ENCODE measurements around the gene FUBP1. TPM values are rescaled to one million over a fixed set of nuclear protein-coding genes. Genes with fewer than 3 reads are reported as not detected.

The FUBP1 gene
- polyA plus RNA-seq, 3 donors = 16.5 to 47.3 (median 16.5) TPM

GRCh38 chr1:78019024-78019423, 40.2 kb upstream of the FUBP1 start:
- Histone ChIP-seq H2AFZ (ENCODE audit: insufficient read depth, low read depth, low read length, poor library complexity, severe bottlenecking) (no peak overlapping the region), H3K79me2 (ENCODE audit: insufficient read depth, low read length) (no peaks in the 10 kb centered on the region), H3K36me3 (replicated peaks in 1 of 2; ENCODE audit: control insufficient read depth in 1 of 2, insufficient read depth in 2 of 2, low read length in 2 of 2) (peaks cover 0 to 10% of the 10 kb centered on the region in 2 donors), H3K4me2 (replicated peaks; ENCODE audit: extremely low read depth, low read length, poor library complexity, severe bottlenecking) (no peak overlapping the region), H3K4me3 (replicated peaks in 1 of 3; ENCODE audit: low read depth in 2 of 3, low read length in 3 of 3) (no peak overlapping the region), H3K9ac (ENCODE audit: insufficient read depth, low read length, poor library complexity, severe bottlenecking) (no peak overlapping the region), H3K9me3 (replicated peaks in 1 of 2; ENCODE audit: control insufficient read depth in 1 of 2, insufficient read depth in 1 of 2, low read length in 2 of 2) (no peaks in the 10 kb centered on the region), H3K27ac (ENCODE audit: low read depth in 1 of 2, low read length in 2 of 2) (no peak overlapping the region), H4K20me1 (ENCODE audit: insufficient read depth, low read length) (no peaks in the 10 kb centered on the region), H3K27me3 (ENCODE audit: control insufficient read depth in 2 of 2, insufficient read depth in 2 of 2, low read length in 2 of 2) (no peaks in the 10 kb centered on the region), H3K4me1 (ENCODE audit: control insufficient read depth in 1 of 2, insufficient read depth in 2 of 2, low read length in 2 of 2) (no peaks in the 10 kb centered on the region)
- peaks cover 10 to 11% of the 10 kb centered on the region in 2 donors for H3K36me3 Mint-ChIP-seq
- H3K27ac Mint-ChIP-seq = no peak overlapping the region
- peaks cover 7% of the 10 kb centered on the region for H3K4me1 Mint-ChIP-seq
- no peaks in the 10 kb centered on the region for H3K27me3 Mint-ChIP-seq (ENCODE audit: low read depth in 3 of 3)
- intact Hi-C loops (cut with micrococcal nuclease) = no loop called here
- no peak overlapping the region for H3K4me3 Mint-ChIP-seq
- TF ChIP-seq CTCF (IDR thresholded peaks at IDR 0.05) = no peak
- H3K9me3 Mint-ChIP-seq = peaks cover 0 to 1% (median 0%) of the 10 kb centered on the region in 7 donors
- DNase-seq = no peak
- WGBS (ENCODE audit: insufficient coverage) = no CpG with 5 or more reads among the region's 1 CpG

GRCh38 chr1:78015148-78015547, 36.3 kb upstream of the FUBP1 start:
- Histone ChIP-seq H3K79me2 (ENCODE audit: insufficient read depth, low read length) (no peaks in the 10 kb centered on the region), H3K27ac (ENCODE audit: low read depth in 1 of 2, low read length in 2 of 2) (no peak overlapping the region), H3K36me3 (replicated peaks in 1 of 2; ENCODE audit: control insufficient read depth in 1 of 2, insufficient read depth in 2 of 2, low read length in 2 of 2) (peaks cover 0 to 16% of the 10 kb centered on the region in 2 donors), H3K4me3 (replicated peaks in 1 of 3; ENCODE audit: low read depth in 2 of 3, low read length in 3 of 3) (no peak overlapping the region), H3K4me2 (replicated peaks; ENCODE audit: extremely low read depth, low read length, poor library complexity, severe bottlenecking) (no peak overlapping the region), H3K9ac (ENCODE audit: insufficient read depth, low read length, poor library complexity, severe bottlenecking) (no peak overlapping the region), H4K20me1 (ENCODE audit: insufficient read depth, low read length) (no peaks in the 10 kb centered on the region), H3K4me1 (ENCODE audit: control insufficient read depth in 1 of 2, insufficient read depth in 2 of 2, low read length in 2 of 2) (no peaks in the 10 kb centered on the region), H3K27me3 (ENCODE audit: control insufficient read depth in 2 of 2, insufficient read depth in 2 of 2, low read length in 2 of 2) (no peaks in the 10 kb centered on the region), H2AFZ (ENCODE audit: insufficient read depth, low read depth, low read length, poor library complexity, severe bottlenecking) (no peak overlapping the region), H3K9me3 (replicated peaks in 1 of 2; ENCODE audit: control insufficient read depth in 1 of 2, insufficient read depth in 1 of 2, low read length in 2 of 2) (no peaks in the 10 kb centered on the region)
- Mint-ChIP-seq H3K27me3 (ENCODE audit: low read depth in 3 of 3) (no peaks in the 10 kb centered on the region), H3K36me3 (peaks cover 16% of the 10 kb centered on the region in 2 donors), H3K4me1 (no peaks in the 10 kb centered on the region), H3K4me3 (no peak overlapping the region), H3K9me3 (peaks cover 0 to 1% (median 0%) of the 10 kb centered on the region in 7 donors), H3K27ac (no peak overlapping the region)
- DNase-seq = no peak
- intact Hi-C loops (cut with micrococcal nuclease) = no loop called here
- TF ChIP-seq CTCF (IDR thresholded peaks at IDR 0.05) = no peak
